GM21786 (cell line): ENCODE results near the gene RGS3.

Experiments
- ATAC-seq: cut with Tn5 transposase; IDR thresholded peaks from one replicate; pipeline ENCODE4 v1.9.1; 2021; ENCODE audit not compliant: unreplicated experiment

Gene RGS3

DNA sequence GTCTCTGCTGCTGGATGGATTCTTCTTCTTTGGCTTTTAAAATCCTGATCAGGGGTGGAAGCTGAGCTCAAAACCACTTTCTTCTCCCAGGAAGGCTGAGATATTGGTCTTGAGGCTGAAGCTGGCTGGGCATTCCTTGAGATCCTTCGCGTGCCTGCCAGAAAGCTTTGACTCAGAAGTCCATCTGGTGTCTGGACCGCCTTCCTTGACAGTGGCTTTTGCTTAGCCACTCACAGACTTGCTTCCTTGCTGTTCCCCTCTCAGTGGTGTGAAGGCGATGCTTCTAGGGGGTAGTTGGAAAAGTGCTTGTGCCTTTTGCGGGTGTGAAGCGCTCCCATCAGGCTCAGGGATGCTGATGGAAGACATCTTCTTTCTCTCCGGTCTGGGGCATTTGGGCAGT is 45.9 kb downstream of the RGS3 start:
- no peak for ATAC-seq

DNA sequence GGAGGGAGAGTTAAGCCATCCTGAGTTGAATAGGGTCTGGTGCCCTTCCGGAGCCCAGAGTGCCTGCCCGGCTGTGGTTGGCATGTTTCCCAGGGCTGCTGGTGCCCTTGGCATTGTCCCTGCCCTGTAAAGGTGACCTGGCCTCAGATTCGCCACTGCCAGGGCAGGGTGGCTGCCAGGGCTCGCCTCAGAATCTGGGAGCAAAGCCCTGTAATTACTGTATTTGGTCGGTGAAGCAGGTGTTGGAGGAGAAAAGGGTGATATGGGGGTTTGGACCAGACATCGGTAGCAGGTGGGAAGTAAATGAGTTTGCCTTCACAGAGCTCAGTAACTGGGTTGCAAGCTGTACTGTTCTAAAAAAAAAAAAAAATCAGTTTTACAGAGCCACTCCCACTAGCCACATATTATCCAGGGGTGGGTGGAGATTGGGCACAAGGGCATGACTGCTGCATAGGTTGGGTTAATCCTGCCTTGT is 47.6 kb downstream of the RGS3 start:
- ATAC-seq, result no peak

DNA sequence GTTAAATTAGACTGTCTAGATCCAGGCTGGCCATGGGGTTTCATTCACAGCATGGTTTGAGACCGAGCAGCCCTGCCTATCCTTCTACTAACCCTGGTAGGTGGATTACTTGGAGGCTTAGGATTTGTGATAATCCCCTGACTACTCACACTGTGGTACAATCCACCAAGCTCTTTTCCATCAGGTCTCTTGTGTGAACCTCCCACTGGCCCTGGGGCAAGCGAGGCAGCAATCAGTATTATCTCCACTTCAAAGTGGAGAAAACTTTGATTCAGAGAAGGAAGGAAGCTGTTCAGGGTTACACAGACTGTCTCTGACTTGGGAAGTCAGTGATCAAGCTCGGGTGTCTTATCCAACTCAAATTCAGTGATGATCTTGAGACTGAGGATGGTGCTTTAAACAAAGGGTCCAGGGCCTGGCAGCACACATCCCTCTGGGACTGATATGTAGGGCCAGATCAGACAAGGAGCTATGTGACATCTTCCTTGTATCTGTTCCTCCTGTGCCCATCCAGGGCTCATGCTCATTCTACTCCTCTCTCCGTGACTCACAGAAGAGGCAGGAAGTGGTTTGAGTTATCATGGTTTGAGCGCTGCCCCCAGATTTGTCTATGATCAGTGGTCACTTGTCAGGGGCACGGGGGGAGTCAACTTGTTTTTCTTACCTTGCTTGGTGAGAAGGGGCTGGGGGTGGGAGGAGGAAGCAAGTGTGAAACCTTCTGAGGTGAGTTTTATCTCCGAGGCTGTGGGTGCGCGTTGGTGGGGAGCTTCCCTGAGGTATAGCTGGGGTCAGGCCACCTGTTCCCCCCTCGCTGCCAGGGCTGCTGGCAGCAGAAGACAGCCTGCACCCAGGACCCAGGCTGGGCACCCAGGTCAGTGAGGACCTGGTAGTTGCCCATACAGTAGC is 48.6 kb downstream of the RGS3 start:
- ATAC-seq, result peak; percentile 44

DNA sequence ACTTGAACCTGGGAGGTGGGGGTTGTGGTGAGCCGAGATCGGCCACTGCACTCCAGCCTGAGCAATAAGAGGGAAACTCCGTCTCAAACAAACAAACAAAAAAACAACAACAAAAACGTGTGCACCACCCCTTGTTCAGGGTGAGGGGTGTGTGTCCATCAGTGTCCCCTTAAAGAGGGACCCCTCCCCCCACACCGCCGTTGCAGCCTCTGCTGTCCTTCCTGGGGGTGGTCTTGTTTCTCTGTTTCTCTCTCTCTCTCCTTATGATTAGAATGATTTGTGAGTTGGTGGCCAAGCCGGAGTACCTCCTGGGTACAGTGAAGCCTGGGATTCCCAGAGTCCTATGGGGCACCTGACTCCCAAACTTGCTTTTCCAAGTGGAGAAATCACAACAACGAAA is 49.6 kb downstream of the RGS3 start:
- no peak for ATAC-seq

DNA sequence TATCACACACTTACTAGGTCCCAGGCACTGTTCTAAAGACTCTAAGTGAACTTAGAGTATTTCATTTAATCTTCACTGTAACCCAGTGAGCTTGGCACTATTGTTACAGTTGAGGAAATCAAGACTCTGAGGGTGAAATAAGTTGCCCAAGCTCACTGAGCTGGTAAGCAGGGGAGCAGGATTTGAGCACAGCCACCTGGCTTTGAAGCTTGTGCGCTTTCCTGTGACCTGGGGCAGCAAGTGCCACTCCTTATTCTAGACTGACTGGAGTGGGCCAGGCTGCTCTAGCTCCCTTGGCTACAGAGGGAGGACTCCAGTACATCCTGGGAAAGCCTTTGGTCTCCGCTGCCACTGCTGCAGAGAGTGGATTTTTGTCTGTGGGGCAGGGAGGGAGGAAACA is 50.0 kb downstream of the RGS3 start:
- no peak for ATAC-seq

DNA sequence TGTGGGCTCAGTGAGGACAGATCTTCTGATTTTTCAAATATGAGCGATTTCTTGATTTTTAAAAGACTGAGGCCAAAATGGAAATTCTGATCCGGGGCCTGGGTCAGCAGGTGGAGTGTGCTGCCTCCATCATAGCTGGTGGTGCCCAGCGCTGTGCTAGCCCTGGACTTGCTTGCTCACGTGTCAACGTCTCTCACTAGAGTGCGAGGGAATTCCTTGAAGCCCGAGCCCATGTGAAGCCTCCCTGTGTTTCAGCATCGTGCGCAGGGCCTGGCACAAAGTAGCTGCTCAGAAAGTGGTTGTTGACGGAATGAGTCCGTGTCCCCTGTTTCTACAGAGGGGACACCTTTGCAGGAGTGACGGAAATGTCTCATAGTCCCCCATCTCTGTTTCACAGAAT is 50.5 kb downstream of the RGS3 start:
- no peak for ATAC-seq

DNA sequence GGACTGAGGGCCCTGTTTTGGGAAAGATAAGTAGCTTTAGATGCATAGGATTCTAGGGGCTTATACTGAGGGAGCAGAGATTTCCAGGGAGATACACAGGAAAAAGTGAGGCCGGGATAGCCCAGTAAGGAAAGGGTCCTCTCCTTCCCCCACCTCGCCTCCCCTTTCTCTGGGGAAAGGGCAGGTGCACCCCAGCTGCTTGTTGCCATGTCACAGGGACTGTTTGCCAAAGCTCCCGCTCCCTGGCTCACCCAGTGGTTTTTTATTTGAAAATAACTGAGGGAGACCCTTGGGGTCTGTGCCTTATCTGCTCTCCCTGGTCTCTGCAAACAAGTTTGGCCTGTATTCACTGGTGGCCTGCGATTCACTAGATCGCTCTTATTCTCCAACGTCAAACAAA is 51.2 kb downstream of the RGS3 start:
- ATAC-seq, result no peak

DNA sequence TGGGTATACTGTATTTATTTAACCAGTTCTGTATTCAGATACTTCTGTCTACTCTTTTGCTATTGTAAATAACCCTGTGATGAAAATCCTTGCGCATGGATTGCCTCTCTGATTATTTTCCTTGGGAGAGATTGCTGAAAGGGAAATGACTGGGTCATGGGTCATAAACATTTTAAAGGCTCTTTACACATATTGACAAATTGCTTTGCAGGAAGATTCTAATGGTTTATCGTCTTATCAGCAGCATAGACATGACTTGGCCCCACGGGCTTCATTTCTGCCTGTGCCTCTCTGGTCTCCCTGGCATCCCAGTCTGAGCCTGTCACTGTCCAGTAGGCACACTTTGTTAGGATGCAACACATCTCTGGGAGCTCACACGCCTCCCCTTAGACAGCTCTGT is 52.3 kb downstream of the RGS3 start:
- ATAC-seq, result no peak

DNA sequence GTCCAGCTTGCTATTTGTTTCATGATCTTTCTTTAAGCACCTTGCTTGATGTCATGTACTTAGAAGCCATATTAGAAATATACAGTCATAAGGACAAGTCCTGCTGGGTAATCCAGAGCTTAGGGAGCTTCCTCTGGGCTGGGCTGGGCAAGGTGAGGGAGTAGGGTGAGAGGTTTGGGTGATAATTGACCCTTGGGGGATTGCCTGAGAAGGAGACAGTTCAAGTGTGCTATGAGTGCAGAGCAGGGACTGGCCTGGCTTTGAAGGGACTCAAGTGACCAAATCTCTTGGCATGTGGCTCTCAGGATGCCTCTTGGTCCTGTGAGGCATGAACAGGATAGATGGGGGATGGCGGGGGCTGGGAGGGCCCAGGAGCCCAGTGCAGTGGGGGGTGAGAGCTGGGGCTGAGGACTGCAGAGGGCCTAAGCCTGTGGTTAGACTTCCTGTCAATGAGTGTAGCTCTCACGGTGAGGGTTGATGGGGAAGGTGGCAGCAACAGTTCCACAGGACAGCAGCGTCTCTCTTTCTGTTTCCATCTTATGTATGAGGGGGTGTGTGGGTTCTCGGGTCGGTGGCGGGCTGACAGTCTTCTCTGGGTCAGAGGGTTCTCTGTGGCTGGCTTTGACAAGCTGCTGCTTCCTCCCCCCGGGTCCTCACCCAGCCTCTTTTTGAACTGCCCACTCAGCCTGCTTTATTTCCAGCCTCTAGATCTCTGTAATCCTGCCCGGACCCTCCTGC is 53.5 kb downstream of the RGS3 start:
- peak; percentile 87 for ATAC-seq

DNA sequence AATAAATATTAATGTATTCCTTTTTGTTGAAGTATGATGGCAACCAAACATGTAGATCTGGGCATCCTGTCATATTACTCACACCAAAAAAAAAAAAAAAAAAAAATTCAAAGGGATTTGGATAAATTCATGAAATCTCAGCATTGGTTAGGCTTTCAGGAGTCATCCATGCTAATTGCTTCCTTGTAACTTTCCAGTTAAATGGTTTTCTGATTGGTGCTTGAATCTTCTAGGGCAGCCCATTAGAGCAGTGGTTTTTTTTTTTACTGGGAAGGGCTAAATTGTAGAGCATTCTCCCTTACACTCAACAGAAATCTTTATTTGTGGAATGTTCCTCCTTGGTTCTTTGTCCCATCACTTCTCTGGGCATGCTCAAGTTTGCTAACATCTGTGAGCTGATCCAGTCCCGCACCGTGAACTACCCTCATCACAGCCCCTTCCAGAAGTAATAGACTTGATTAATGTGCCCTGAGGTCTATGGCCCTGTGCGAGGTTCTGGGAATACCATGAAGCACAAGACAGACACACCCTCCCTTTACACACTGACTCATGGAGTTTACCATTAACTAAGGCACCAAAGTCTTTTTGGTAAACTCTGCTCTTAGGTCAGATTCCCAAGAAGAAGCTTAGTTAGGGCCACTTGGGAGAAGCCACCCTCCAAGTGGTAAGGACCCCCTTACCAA is 56.0 kb downstream of the RGS3 start:
- no peak for ATAC-seq

DNA sequence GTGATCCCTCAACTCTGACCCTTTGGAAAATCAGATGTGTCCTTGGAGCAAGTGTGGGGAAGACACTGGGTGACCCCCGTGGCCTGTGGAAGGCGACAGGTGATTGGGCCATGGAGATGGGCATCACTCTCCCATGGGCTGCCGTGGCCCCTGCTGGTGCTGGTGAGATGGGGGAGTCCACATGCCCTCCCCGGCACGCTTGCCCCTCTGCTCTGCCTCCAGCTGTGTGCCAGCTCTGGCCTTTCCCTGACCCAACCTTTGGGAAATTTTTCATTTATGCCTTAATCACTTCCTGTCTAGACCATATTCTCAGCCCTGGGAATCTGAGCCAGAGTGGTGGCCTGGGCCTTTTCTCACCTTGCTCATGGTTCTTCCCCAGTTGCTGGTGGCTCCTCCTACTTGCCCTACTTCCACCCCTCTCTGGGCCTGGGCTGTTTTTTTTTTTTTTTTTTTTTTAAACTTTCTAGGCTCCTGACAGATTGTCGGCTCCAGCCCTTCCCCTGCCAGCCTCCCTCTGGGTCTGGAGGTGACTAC is 56.6 kb downstream of the RGS3 start:
- ATAC-seq, result peak; percentile 21

DNA sequence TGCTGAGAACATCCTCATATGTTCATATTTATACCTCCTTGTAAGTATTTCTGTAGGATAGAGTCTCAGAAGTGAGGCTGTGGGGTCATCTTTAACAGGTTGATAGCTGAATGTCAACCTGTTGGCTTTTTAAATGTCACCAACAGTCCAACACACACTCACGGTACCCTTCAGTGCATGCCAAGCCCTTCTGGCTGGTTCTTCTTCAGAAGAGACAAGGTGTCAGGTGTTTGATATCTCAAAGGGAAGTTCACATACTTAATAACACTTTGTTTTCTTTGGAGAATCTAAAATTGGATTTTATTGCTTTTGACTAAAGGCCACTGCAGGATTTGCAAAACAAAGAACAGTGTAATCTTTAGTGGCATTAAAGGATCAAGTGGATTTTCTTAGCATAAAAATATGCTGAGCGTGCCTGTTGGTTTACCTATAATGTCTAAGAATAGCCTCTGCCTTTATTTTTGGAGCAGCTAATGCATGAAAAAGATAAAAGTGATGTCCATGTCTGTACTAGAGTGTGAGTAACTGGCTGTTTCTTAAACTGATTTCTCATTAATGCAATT is 58.2 kb downstream of the RGS3 start:
- ATAC-seq, result no peak

DNA sequence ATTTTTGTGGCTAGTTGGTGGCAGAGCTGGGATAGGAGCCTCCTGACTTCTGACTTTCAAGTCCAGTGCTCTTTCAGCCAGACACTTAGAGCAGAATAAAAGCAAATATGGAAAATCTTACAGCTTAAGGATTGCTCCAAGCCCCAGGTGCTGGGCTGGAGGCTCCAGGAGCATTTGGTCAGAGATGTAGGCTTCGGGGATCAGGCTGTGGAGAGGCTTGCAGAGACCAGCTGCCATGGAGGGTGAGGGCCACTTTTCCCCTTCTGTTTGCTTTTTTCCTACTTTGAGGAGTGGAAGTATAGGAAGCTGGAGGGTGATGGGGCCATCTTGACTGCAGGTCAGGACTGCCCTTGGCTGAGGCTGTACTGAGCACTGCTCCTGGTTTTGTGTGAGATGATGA is 58.9 kb downstream of the RGS3 start:
- ATAC-seq, result no peak

DNA sequence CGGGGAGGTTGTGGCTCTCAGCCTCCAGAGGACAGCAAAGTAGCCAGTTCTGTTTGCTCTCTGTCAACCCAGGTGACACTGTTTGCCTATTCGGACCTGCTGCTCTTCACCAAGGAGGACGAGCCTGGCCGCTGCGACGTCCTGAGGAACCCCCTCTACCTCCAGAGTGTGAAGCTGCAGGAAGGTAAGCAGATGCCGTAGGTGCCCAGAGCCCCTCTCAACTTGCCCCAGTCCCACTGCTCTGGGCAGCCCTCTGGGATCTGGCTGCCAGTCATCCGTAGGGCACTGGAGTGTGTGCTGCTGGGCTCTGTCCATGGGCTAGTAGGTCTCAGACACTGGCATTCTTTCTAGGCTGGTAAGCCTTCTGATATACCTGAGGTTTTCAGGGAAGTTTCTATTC is 59.3 kb downstream of the RGS3 start:
- ATAC-seq, result no peak

DNA sequence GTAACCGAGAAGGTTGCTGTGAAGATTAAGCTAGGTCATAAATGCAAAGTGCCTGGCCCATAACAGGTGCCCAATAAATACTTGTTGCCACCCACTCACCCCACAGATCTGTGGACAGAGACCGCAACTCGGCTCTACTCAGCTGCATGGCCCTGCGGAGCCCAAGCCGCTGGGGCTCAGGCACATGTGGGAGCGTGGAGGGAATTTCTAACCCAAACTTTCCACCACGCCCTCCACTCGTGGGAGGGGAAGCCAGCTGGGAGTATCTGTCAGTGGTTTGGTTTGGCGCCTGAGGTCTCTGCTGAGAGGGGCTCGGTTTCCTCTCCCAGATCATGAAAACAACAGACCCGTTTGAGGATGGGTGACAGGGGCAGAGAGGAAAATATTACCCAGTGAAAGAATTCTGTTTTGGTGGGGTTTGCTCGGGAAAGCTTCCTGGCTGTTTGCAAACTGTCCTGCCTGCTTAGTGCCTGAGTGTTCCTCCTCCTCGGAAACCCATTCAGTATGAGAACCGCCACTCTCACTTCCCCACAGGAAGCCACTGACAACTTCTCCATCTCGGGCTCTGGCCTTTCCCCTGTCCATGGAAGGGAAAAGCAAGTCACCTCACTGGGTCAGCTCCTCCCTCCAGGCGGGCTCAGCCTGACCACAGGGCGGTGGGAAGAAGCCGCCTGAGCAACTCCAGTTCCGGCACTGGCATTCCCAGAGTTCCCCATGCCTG is 60.1 kb downstream of the RGS3 start:
- peak; percentile 79 for ATAC-seq

DNA sequence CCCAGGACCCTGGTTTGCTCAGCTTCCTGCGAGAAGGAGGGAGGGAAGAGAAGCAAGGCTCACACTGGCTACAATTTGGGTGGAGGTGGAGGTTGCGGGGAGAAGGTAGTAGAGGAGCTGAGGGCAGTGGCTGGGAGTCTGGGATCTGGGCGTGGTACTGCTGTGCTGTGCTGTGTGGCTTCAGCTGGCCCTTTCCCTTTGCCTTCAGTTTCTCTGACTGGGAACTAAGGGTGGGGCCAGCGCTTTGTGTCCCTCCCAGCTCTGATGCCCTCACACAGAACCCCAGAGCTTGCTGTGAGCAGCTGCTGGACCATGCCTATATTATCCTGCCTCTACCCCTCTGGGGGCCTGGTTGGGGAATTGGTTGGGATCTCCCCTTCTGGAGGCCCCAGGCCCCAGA is 60.9 kb downstream of the RGS3 start:
- no peak for ATAC-seq

DNA sequence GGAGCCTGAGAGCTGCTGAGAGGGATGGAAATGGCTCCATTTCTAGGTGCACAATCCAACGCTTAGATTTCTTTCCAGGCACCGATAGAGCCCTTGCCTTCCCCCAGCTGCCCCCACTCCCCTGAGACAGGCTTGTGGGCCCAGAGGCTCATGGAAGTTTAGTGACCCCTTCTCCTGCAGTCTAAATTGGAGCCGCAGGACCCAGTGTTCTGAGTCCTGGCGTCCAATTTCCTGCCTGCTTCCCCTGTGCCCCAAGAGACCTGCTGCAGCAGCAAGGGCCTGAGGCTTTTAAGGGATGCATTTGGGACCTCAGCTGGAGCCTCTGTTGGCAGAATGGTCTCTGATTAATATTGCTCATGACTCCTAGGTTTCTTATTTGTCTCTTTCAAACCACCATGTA is 61.7 kb downstream of the RGS3 start:
- no peak for ATAC-seq

DNA sequence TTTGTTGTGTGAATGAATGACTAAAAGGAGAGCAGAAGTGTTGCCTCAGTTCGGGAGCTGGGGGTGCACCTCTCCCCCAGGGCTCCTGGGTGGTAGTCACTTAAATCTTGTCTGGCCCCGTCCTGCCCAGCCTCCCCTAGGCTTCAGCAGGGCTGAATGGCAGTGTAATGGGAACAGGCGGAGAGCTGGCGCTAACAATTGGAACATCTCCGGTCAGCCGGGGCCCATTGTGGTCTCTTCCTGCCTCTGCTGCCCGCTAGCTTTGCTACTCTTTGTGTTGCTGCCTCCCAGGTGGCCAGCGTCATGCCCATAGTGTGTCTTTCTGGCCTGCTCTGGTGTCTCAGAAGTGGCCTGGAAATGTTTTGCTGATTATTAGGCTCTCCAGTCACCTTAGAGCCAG is 62.3 kb downstream of the RGS3 start:
- no peak for ATAC-seq

DNA sequence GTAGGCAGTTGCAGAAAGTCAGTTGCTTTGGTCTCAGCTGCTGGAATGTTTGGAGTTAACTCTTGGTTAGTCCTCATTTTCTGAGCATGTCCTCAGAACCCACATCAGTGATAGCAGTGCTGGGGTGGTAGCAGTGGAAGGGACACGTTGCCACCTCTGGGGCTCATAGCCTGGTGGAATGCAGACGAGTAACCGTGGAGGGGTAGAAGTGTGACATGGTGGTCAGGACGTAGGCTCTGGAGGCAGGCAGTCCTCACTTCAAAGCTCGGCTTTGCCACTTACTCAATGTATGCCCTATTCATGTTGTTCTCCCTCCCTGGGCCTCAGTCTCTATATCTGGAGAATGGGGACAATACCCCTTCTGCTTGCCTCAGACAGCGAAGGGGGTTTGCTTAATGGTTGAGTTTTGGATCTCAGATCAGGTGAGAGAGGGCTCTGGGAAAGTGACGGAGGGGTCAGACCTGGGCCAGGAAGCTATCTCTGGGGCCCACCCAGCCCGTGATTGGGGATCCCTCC is 62.8 kb downstream of the RGS3 start:
- no peak for ATAC-seq

DNA sequence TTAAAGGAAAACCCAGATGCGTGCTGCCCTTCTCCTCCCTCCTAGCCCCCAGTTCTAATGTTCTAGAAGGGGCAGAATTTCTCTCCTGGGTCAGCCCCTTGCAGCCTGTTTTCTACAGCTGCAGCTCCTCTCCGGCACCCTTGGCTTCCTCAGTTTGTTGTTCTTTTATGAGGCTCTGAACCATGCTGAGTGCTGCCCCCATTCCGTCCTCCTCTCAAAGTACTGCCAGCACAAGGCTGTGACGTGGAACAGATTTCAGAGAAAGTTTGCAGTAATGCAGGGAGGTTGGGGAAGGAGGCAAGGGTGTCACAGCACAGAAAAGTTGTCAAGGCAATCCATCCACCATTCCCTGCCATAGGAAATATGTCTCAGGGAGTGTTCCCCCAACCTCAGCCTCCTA is 63.3 kb downstream of the RGS3 start:
- no peak for ATAC-seq
